ENCODE results near the gene EGLN3.

DNA sequence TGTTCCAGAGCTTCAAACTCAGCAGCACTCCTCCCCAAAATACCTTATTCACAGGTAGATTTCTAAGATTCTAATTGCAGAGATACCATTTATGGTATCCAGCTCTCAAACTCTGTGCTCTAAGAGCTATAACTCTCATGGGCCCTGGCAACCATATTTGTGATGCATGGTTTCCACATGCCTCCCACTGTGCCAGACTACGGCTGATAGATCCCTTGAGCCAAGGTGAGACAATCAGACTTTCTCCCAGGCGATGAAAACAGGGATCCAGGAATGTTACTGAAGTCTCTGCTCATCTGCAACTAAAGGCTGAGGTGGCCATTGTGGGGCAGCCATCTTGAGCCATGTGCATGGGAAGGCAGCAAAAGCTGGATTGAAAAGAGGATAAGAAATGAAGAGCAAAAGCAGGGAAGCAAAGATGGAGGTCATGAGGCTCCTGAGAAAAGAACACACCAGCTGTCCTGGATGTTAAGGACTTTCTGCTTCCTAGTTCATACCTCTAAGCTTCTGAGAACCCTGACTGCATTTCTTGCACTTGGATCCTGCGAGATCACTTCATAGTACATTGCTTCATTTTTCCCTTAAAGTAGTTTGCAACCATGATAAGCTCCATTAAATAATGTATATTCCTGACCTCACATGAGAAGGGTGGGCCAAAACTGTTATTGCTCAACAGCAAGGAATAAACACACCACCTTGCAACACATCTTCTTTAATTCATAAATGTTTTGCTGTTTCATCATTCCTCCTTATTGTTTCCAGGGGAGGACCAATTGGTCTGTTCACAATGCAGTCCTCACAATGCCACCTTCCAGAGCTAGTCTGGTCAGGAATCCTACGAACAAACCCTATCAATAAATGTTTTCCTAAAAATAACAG lies 5.4 kb downstream of the EGLN3 start:
- TF ChIP-seq, protein P1, sequence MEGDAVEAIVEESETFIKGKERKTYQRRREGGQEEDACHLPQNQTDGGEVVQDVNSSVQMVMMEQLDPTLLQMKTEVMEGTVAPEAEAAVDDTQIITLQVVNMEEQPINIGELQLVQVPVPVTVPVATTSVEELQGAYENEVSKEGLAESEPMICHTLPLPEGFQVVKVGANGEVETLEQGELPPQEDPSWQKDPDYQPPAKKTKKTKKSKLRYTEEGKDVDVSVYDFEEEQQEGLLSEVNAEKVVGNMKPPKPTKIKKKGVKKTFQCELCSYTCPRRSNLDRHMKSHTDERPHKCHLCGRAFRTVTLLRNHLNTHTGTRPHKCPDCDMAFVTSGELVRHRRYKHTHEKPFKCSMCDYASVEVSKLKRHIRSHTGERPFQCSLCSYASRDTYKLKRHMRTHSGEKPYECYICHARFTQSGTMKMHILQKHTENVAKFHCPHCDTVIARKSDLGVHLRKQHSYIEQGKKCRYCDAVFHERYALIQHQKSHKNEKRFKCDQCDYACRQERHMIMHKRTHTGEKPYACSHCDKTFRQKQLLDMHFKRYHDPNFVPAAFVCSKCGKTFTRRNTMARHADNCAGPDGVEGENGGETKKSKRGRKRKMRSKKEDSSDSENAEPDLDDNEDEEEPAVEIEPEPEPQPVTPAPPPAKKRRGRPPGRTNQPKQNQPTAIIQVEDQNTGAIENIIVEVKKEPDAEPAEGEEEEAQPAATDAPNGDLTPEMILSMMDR (IDR thresholded peaks at IDR 0.05; ENCODE audit: low read depth, low read length, missing input control): no peak
- no peak for TF ChIP-seq NR2F2 (IDR thresholded peaks at IDR 0.05)
- TF ChIP-seq, protein P2, sequence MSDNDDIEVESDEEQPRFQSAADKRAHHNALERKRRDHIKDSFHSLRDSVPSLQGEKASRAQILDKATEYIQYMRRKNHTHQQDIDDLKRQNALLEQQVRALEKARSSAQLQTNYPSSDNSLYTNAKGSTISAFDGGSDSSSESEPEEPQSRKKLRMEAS (IDR thresholded peaks at IDR 0.05): no peak
- no peak for TF ChIP-seq YY1 (IDR thresholded peaks at IDR 0.05)
- no peak for TF ChIP-seq TAF1 (conservative IDR thresholded peaks at IDR 0.05)
- TF ChIP-seq FOXA1 (IDR thresholded peaks at IDR 0.05): no peak
- TF ChIP-seq RAD21 (IDR thresholded peaks at IDR 0.05): no peak
- TF ChIP-seq, protein P3, sequence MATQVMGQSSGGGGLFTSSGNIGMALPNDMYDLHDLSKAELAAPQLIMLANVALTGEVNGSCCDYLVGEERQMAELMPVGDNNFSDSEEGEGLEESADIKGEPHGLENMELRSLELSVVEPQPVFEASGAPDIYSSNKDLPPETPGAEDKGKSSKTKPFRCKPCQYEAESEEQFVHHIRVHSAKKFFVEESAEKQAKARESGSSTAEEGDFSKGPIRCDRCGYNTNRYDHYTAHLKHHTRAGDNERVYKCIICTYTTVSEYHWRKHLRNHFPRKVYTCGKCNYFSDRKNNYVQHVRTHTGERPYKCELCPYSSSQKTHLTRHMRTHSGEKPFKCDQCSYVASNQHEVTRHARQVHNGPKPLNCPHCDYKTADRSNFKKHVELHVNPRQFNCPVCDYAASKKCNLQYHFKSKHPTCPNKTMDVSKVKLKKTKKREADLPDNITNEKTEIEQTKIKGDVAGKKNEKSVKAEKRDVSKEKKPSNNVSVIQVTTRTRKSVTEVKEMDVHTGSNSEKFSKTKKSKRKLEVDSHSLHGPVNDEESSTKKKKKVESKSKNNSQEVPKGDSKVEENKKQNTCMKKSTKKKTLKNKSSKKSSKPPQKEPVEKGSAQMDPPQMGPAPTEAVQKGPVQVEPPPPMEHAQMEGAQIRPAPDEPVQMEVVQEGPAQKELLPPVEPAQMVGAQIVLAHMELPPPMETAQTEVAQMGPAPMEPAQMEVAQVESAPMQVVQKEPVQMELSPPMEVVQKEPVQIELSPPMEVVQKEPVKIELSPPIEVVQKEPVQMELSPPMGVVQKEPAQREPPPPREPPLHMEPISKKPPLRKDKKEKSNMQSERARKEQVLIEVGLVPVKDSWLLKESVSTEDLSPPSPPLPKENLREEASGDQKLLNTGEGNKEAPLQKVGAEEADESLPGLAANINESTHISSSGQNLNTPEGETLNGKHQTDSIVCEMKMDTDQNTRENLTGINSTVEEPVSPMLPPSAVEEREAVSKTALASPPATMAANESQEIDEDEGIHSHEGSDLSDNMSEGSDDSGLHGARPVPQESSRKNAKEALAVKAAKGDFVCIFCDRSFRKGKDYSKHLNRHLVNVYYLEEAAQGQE (IDR thresholded peaks at IDR 0.05): no peak
- no peak for TF ChIP-seq ATF3 (IDR thresholded peaks at IDR 0.05)
- no peak for TF ChIP-seq GABPA (IDR thresholded peaks at IDR 0.05 in 1 of 2, conservative IDR thresholded peaks at IDR 0.05 in 1 of 2)
- no peak for TF ChIP-seq SP1 (IDR thresholded peaks at IDR 0.05)
- TF ChIP-seq RXRA (IDR thresholded peaks at IDR 0.05): no peak

All from liver (tissue), 3 donors.